Heart left ventricle (tissue), 13 donors: ENCODE results near the gene POLR3H.

Experiments used
- CTCF ChIP-seq, 12 donors: fragments of 200-600 bp; sonication (generic) in 4 of 12; IDR thresholded peaks; one replicate each; pipeline versions ENCODE4 v1.5.0 to v1.8.0; 2018 to 2022; ENCODE audit warnings: antibody characterized with exemption in 12 of 12, mild to moderate bottlenecking in 5 of 12
- POLR2A ChIP-seq, 2 donors: fragments of 450-650 bp; IDR thresholded peaks; one replicate each; pipeline ENCODE4 v1.6.1; 2017; ENCODE audit warnings: antibody characterized with exemption in 2 of 2, mild to moderate bottlenecking in 2 of 2, moderate library complexity in 2 of 2
- donor health status: ischemic (EF 13 %, LVEDD 7.1; RV severe dilation, severe dysfunction).
- donor health status: DM: no; HTN: yes; CAD: no.
- donor health status: DM: no; HTN: no; CAD: no.
- donor health status: ischemic (EF 25% LVEDD 6.9; RV normal size, moderate dysfunction).
- donor health status: ischemic (EF 25% LVEDD 5.7; RV mildly dilated, moderate dysfunction).
- donor health status: ischemic (EF 35%, LVEDD 5.7; RV mildly dilated, moderate dysfunction).
- donor health status: nonischemic (EF 11% LVEDD 7.7; RV severe dilation, severe dysfunction).
- donor health status: DM: yes; HTN: yes; CAD: no.
- donor health status: PGD.
- donor health status: ischemic (EF 29% LVEDD 5.4; RV normal size, mild dysfunction).
- donor health status: nonischemic (EF 23%, LVEDD 6.1; RV moderate dilation, normal function).

- TF ChIP-seq CTCF (IDR thresholded peaks at IDR 0.05) (no peak), POLR2A (IDR thresholded peaks at IDR 0.05) (no peak)
Measured at GRCh38 chr22:41548830-41549211, 4.6 kb upstream of the POLR3H start.
